ENCODE data around the gene OSBPL6.
"Not testable (repeated sequence)": the region's sequence is repeated elsewhere in the genome, so short reads cannot be mapped to it uniquely, and the experiment has no call there.

OSBPL6 gene

GRCh38 chr2:178197791-178198190 is 3.5 kb downstream of the OSBPL6 start:
- in situ Hi-C loops (cut with HindIII; ENCODE audit: low sequenced_read_pairs): no loop called here

DNA sequence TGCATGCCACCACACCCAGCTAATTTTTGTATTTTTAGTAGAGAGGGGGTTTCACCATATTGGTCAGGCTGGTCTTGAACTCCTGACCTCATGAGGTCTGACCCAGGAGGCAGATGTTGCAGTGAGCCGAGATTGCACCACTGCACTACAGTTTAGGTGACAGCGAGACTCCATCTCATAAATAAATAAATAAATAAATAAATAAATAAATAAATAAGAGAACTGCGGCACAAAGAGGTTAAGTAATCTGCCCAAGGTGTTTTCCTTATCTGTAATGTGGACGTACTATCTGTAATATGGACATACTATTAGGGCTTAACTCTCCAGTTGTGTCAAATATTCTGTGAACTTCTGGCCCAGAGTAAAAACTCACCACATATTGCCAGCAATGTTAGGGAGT is 4.1 kb downstream of the OSBPL6 start:
- in situ Hi-C loops (cut with HindIII; ENCODE audit: low sequenced_read_pairs): not testable (repeated sequence)

- in situ Hi-C loops (cut with HindIII; ENCODE audit: low sequenced_read_pairs): no loop called here
These were observed 5.0 kb downstream of the OSBPL6 start for GRCh38 chr2:178199334-178199733.

DNA sequence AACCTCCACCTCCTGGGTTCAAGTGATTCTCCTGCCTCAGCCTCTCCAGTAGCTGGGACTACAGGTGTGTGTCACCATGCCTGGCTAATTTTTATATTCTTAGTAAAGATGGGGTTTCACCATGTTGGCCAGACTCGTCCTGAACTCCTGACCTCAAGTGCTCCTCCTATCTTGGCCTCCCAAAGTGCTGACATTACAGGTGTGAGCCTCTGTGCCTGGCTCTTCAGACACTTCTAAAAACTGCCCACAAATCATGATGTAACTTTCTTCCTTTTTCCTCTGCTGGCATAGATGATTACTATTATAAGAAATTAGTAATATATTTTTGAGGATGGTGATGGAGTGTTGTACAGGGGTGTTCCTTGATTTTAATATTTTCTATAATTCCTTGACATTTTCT is 6.0 kb downstream of the OSBPL6 start:
- in situ Hi-C loops (cut with HindIII; ENCODE audit: low sequenced_read_pairs): no loop called here

DNA sequence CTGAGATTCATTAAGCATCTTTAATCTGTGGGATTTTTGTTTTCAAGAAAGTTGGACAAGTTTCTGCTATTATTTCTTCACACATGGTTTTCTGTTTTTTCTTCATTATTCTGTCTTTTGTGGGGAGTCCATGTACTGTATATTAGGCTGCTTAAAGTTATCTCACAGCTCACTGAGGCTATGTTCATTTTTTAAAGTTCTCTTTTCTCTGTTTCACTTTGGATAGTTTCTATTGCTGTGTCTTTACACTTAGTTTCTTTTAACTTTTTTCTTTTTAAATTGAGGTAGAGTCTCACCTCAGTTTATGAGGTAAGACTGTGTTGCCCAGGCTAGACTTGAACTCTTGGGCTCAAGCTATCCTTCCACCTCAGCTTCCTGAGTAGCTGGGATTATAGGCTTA is 8.6 kb downstream of the OSBPL6 start:
- in situ Hi-C loops (cut with HindIII; ENCODE audit: low sequenced_read_pairs): no loop called here

DNA sequence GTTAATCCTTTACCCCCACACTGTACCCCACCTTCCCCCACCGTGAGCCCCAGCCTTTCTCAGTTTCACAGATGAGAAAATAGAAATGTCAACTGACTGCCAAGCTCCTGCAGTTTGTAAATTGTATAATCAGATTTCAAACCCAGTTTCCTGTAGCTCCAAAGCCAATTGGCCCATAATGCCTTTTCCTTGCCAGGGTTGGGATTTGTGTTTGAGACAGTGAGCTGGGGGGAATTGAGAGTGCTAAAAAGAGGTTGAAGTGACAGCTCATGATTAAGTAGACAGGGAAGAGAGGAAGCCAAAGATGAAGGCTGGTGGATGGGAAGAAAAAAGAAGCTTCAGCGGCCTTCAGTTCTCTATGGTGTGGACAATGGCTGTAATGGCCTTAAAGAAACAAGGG is 10.7 kb downstream of the OSBPL6 start:
- in situ Hi-C loops (cut with HindIII; ENCODE audit: low sequenced_read_pairs): loop anchor here (5.0 kb wide), 2 partner anchors 78 to 182 kb away; no protein-coding TSS in a partner anchor

- in situ Hi-C loops (cut with HindIII; ENCODE audit: low sequenced_read_pairs): loop anchor here (5.0 kb wide), 2 partner anchors 79 to 181 kb away; no protein-coding TSS in a partner anchor
These were observed 11.7 kb downstream of the OSBPL6 start for GRCh38 chr2:178205853-178206521.

GRCh38 chr2:178208336-178208735 is 14.0 kb downstream of the OSBPL6 start:
- in situ Hi-C loops (cut with HindIII; ENCODE audit: low sequenced_read_pairs): loop anchor here (5.0 kb wide), 2 partner anchors 81 to 179 kb away; no protein-coding TSS in a partner anchor

DNA sequence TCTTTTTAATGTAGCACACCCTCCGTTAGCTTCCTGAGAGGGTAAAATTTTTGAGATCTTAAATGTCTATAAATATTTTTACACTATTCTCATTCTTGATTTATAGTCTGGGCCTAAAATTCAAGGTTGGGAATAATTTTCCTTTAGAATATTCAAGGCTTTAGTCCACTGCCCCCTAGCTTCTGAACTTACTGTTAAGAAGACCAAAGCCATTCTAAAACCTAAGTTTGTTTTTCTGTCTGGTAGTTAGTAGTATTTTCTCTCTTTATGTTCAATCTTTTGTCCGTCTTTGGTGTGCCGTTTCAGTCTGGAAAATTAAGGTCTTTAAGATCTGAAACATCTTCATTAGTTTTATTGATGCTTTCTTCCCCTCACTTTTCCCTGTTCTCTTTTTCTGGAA is 14.5 kb downstream of the OSBPL6 start:
- in situ Hi-C loops (cut with HindIII; ENCODE audit: low sequenced_read_pairs): loop anchor here (5.0 kb wide), 2 partner anchors 82 to 178 kb away; no protein-coding TSS in a partner anchor

DNA sequence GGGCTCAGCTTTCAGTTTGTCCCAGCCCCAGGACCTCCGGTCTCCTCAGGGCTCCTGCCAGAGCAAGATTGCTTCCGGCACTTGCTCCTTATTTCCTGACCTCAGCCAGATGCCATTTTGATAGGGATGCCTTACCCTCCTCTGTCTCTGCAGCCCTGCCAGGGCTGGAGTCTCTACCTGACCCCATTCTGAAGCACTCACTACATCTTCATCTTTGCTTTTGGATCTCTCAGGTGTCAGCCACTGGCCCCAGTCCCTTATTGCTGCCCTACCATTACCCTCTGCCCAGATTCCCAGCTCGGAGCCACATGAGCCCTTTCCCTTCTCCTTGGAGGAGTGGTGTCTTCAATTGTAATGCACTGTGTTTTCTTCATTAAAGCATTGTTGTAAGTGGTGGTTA is 17.1 kb downstream of the OSBPL6 start:
- in situ Hi-C loops (cut with HindIII; ENCODE audit: low sequenced_read_pairs): no loop called here

DNA sequence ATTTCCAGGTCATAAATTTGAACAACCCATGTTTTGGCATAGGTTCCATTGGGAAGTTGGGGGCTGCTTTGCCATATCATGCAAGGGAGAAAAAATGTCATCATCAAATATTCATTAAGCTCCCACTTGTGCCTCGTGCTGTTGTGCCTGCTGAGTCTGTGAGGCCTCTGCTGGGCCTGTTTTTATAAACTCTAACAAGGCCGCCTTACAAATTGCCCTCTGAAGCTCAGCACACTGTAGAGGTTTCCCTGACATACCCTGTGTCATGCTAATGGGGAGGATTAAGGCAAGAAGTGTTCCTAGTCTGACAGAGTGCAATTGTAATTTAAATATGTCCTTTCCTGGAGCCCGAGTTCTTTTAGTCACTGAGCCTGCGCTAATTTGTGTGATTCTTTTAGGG is 17.6 kb downstream of the OSBPL6 start:
- in situ Hi-C loops (cut with HindIII; ENCODE audit: low sequenced_read_pairs): no loop called here

DNA sequence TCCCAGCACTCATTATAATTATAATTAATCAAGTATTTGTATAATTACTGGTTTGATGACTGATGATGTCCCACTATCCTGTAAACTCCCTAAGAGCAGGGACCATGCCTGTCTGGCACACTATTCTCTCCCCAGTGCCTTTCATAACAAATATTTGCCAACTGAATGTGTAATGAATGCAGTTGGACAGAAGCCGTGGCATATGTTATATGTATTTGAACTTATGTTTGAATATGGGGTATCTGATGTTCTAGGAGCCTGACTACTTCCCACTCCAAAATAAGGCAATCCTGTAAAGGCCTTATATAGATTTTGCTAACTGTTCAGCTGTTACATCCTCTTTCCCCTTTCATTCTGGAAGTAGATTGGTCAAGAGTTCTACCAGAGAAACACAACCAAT is 19.7 kb downstream of the OSBPL6 start:
- in situ Hi-C loops (cut with HindIII; ENCODE audit: low sequenced_read_pairs): no loop called here

DNA sequence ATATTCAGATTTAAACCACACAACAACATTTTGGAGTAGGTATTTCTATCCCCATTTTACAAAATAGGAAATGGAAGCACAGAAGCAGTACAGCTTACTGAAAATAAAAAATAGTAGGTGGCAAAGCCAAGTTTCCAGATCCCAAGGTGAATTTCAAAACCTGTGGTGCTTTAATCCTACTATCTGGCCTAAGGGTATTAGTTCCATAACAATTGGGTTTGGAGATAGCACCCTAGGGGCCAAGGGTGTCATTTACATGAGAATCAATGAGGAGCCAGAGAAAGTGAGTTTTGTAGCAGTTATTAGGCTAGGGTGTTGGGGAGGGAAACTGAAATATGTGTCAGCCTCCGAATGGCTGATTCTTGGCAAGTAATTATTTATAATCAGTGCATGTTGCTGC is 24.9 kb downstream of the OSBPL6 start:
- in situ Hi-C loops (cut with HindIII; ENCODE audit: low sequenced_read_pairs): no loop called here

GRCh38 chr2:178220814-178221213 is 26.5 kb downstream of the OSBPL6 start:
- in situ Hi-C loops (cut with HindIII; ENCODE audit: low sequenced_read_pairs): no loop called here

GRCh38 chr2:178221556-178221955 is 27.2 kb downstream of the OSBPL6 start:
- in situ Hi-C loops (cut with HindIII; ENCODE audit: low sequenced_read_pairs): no loop called here

- in situ Hi-C loops (cut with HindIII; ENCODE audit: low sequenced_read_pairs): no loop called here
These were observed 29.5 kb downstream of the OSBPL6 start for GRCh38 chr2:178223806-178224205.

DNA sequence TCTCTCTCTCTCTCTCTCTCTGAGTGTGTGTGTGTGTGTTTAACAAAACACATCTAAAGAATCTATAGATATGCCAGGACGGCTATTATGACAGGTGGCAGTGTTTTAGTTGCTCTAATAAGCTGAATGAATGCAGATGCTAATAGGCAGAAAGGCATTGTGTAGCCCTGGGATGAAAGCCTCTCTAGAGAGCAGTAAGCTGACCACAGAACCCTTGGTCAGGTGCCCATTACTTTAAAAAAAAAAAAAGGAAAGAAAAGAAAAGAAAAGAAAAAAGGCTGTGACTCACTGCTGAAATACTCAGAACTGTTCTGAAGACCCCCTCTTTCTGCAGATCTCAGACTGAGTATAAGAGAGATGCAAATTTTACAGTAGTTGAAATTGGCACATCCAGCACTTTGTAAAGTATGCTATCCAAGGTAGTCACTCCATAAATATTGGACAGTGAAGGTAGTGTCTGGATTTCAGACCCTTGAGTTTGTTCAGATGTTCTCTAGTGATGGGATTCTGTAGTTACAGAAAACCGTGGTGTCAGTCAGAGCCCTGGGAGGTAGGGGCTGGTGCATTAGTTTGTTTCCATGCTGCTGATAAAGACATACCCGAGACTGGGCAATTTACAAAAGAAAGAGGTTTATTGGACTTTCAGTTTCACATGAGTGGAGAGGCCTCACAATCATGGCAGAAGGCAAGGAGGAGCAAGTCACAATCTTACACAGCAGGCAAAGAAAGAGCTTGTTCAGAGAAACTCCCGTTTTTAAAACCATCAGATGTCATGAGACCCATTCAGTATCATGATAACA is 30.9 kb downstream of the OSBPL6 start:
- in situ Hi-C loops (cut with HindIII; ENCODE audit: low sequenced_read_pairs): no loop called here

DNA sequence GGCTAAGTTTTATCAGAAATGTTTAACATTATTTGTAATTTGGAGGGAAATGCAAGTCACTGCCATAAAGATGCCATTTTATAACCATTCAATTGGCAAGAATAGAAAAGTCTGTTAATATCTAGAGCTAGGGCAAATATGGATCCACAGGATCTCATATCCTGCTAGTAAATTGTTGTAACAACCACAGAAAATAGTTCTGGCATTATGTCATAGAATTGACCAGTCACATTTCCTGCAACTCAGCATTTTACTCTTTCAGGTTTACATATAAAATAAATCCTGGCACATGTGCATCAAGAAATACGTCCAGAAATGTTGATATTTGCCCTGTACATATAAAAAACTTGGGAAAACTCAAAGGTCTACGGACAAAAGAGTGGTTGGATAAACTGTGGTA is 32.9 kb downstream of the OSBPL6 start:
- in situ Hi-C loops (cut with HindIII; ENCODE audit: low sequenced_read_pairs): no loop called here

DNA sequence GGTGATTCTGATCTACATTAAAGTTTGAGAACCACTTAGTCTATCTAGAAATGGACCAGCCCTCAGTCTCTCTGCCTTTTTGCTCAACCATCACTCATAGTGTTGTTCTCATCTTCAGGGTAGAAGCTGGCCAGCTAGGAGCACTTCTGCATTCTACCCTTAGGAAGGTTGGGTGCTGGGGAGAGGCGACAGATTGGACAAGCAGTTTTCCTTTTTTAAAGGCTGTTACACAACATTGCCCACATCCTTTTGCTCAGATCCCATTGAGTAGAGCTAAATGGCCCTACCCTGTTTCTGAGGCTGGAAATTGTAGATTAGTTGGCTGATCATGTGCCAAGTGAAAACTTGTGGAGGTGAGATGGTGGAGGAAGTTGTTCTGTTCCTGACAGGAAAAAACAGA is 35.6 kb downstream of the OSBPL6 start:
- in situ Hi-C loops (cut with HindIII; ENCODE audit: low sequenced_read_pairs): no loop called here

GRCh38 chr2:178230396-178230795 is 36.1 kb downstream of the OSBPL6 start:
- in situ Hi-C loops (cut with HindIII; ENCODE audit: low sequenced_read_pairs): no loop called here

DNA sequence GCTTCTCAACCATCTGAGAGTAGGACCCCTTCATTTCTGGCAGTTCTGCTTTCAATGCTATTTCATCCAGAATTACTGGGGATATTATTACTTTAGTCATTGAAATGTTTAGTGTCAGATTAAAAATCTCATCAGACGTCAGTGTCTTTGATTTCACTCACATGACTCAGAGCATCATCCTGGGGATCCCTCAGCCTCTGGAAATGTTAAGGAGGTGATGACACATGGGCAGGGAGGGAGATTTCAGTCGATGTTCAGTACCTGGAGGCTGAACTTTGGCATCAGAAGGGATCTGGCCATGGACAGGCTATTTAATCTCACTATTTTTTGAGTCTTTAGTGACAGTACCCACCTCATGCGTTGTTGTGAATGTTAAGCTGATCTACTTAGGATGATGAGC is 39.1 kb downstream of the OSBPL6 start:
- in situ Hi-C loops (cut with HindIII; ENCODE audit: low sequenced_read_pairs): no loop called here

GRCh38 chr2:178234648-178235047 is 40.3 kb downstream of the OSBPL6 start:
- in situ Hi-C loops (cut with HindIII; ENCODE audit: low sequenced_read_pairs): no loop called here

Measured in endothelial cell of hepatic sinusoid (primary cell).